M059J (cell line): ENCODE measurements around the gene NKAPD1. TPM values are rescaled to one million over a fixed set of nuclear protein-coding genes. Genes with fewer than 3 reads are reported as not detected.
"Not testable (repeated sequence)": the region's sequence is repeated elsewhere in the genome, so short reads cannot be mapped to it uniquely, and the experiment has no call there.

ENCODE experiments used
- DNase-seq: peaks from one replicate; pipeline ENCODE4 v3.0.0-alpha.2; 2012; ENCODE audit warnings: low read depth
- total RNA-seq: library from RNA; depleted of rRNA; stranded (reverse); fragments of >200 nt; shearing (Covaris generic); gene quantifications from 2 replicates; pipeline ENCODE4 v1.2.3, GENCODE V29; 2014; rRNA removed

The NKAPD1 gene, protein sequence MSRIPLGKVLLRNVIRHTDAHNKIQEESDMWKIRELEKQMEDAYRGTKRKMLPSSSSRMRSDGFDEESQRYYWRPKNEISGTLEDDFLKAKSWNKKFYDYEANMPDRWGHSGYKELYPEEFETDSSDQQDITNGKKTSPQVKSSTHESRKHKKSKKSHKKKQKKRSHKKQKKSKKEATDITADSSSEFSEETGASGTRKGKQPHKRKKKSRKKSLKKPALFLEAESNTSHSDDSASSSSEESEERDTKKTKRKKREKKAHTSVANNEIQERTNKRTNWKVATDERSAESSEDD
- total RNA-seq: 26.1 and 29.8 TPM in 2 replicates

DNA sequence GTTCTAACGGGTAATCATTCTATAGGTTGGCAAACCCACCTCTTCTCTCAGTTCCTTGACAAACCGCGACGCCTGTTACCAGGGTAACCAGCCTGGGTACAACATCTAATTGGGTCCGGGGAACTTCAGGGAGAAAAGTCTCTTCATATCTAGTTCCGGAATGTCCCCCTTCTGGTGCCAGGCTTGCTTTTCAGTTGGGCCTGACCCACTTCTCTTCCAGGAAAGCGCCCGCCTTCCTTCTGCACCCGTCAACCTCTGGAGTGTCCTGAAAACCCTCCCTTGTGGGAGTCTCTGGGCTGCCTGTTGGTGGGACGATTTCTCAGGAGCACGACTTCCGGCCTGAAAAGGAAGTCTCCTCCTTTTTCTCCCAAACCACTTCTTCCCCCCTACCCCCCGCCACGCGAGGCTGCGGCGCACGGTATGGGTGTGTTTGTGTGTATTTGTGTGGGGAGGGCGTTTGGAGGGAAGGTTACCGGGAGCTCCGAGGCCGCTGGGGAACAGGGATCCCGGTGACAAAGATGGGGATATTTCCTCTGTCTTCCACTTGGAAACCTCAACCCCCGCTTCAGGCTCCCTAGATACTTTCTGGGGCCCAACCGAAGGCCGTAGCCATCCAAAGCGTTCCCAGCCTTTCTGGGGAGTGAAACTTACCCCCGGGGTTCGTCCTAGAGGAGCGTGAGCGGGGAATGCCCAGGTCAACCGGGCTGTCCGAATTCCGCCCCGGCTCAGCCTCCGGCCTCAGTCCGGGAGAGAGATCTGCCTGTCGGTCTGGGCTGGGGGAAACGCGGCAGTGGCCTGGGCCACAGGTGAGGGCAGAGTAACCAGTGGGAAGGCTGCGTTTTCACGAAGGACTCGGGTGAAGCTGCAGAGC lies at the start of gene NKAPD1, which contains the start of gene PIH1D2:
Gene NKAPD1, plus strand, starts transcription at position 359 of the 871 bp plus-strand sequence. CDS start 1,276 bp downstream, outside the sequence.
Gene PIH1D2, minus strand, starts transcription at position 77 of the 871 bp plus-strand sequence. CDS start 843 bp downstream, outside the sequence.
- DNase-seq: peak; percentile 91

DNA sequence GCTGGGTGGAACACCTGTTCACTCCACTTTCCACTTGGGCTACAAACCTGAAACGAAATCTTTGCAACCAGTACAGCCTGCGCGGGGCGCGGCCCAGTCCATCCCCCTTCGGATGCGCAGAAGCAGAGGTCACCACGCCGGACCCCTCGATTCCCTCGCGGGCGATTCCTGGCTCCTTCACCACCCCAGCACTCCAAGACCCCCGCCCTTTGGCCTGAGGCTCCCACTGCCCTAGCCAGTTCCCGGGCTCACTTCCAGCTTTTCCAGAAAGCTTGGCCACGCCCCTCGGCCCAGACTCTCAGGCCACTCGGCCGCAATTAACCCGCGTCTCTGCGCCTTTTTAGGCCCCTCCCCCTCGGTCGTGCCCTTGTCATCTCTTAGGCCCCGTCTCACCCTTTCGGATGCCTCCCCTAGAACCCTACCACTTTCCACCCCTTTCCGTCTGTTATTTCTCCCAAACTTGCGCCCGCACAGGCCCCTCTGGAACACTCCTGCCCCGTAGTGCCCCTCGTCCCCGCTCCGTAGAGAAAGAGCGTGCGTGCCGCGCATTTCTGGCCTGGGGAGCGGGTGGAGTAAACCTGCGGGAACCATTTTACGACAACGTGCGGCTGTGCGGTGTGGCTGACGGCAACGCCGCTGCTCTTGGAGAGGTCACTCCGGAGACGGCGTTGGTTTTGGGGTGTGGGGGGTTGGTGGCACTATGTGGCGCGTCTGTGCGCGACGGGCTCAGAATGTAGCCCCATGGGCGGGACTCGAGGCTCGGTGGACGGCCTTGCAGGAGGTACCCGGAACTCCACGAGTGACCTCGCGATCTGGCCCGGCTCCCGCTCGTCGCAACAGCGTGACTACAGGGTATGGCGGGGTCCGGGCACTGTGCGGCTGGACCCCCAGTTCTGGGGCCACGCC lies 49.1 kb upstream of the NKAPD1 start, which contains the start of gene DLAT:
Gene DLAT, plus strand, starts transcription at position 636 of the 906 bp plus-strand sequence. Its CDS starts 65 bp downstream, at position 701.
- DNase-seq: peak; percentile 82

DNA sequence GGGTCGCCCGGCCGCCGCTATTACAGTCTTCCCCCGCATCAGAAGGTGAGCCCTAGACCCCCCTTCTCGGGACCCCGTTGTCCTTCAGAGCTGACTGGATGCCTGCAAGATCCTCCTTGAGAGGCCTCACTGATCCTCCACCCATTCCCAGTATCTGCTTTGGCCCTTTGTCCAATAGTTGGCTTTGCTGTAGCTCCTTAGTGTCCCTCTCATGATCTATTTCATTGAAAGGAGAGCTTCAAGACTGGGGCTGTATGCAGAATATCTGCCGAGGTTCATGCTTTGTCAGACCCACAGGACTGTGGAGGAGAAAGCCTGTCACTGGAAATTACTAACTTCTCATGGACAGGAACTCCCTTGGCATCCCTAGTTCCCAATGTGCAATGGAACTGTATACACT lies 48.4 kb upstream of the NKAPD1 start:
- DNase-seq: peak; percentile 35

DNA sequence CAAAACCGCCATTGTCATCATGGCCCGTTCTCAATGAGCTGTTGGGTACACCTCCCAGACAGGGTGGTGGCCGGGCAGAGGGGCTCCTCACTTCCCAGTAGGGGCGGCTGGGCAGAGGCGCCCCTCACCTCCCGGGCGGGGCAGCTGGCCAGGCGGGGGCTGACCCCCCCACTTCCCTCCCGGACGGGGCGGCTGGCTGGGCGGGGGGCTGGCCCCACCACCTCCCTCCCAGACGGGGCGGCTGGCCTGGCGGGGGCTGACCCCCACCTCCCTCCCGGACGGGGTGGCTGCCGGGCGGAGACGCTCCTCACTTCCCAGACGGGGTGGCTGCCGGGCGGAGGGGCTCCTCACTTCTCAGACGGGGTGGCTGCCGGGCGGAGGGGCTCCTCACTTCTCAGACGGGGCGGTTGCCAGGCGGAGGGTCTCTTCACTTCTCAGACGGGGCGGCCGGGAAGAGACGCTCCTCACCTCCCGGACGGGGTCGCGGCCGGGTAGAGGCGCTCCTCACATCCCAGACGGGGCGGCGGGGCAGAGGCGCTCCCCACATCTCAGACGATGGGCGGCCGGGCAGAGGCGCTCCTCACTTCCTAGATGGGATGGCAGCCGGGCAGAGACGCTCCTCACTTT lies 47.2 kb upstream of the NKAPD1 start:
- DNase-seq: not testable (repeated sequence)

DNA sequence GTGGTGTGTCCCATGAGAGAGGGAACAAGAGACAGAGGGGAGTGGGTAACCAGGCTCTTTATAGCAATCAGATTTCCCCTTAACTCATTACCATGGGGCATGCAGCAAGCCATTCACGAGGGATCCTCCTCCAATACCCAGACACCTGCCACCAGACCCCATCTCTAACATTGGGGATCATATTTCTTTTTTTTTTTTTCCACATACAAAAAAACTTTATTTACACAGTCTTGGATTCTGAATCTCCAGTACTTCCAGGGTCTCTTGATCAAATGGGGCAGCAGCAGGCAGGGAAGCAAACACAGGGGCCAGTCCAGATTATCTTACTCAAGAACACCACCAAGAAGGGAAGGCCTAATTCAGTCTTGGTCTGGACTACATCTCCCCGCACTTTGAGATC lies 44.6 kb upstream of the NKAPD1 start:
- DNase-seq: no peak

DNA sequence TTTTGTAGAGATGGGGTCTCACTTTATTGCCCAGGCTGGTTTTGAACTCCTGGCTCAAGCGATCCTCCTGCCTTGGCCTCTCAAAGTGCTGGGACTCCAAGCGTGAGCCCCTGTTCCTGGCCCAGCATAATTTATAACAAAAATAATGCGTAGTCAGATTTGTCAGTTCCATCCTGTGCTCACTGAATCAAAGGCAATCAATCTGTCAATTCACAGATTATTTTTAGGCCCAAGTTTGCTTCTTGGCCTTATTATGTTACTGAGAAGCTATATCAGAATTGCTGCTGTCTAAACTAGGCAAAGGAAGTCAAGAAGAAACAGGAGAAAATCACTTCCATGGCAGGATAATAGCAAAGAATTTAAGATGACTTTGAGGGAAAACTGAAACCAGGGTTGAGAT lies 40.2 kb upstream of the NKAPD1 start:
- DNase-seq: no peak

DNA sequence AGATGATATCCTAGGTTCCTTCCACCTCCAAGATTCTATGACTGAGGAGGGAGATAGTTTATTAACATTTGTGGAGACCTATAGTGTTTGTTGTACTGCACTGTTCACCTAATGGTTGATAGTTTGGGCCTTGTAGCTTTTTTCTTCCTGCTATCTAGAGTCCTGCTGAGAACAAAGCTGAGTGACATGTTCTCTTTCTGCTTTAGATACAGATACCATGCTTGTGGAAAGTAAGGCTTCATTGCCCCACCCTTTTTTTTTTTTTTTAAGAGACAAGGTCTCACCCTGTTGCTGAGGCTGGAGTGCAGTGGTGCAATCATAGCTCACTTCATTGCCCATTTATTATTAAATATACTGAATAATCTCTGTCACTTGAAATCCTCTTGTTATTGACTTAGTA lies 36.6 kb upstream of the NKAPD1 start:
- no peak for DNase-seq

DNA sequence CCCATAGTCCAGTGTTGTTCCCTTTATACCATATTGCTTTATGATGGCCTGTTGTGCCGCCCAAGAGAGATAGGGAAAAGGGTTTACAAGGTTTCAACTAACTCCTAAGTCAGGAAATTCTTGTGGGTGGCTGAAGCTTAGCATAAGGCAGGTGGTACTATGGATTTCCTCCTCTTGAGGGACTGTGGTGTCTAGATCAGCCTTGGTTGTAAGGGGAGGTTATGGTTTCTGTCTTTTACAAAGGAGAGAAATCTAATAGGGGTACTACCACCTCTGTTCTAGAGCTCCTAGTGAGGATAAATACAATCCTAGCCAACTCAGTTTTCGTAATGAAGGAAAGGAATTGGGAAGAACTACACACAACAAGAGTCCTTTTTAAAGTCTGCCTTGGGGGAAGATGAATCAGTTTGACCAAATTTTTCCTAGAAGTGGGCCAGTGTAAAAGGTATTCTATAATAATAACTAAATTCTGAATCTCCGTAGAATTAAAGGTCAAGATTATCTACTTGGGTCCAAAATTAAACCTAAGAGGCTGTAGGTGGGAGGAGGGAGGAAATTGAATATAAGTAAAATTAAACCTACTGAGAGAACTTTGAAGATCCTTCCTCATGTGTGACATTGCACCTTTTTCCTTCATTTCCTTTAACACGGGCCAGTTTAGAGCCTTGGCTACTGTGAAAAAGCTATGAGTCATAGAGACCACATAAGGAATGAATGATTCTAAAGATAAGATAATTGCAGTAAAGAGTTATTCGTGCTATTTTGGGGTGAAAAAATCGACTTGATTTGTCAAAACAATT lies 31.7 kb upstream of the NKAPD1 start:
- peak; percentile 86 for DNase-seq

DNA sequence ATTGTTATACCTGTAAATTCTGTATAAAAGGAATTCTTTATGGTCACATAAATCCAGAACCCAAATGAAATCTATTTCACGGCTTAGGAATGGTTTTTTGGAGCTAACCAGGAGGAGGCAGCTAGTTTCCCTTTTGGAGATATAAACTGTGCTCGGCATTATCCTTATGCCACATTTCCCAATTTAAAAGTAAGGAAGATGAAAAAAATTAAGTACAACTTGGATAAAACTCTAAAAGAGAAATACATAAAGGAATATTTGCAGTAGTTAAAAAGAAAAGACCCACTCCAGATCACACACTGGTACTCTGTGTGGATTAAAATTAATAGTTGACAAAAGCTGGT lies 31.2 kb upstream of the NKAPD1 start:
- no peak for DNase-seq

DNA sequence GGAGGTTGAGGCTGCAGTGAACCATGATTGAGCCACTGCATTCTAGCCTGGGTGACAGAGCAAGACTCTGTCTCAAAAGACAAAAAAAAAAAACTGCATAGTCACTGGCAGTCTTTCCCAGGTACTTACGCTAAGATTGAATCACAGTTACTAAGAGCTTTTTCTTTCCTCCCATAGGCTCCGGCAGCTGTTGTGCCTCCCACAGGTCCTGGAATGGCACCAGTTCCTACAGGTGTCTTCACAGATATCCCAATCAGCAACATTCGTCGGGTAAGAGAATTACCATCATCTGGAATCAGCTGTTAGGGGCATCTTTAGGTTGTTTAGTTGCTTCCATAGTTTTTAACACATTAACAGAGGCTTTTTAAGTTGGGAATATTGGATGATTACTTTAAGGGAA lies 29.1 kb upstream of the NKAPD1 start:
- no peak for DNase-seq

DNA sequence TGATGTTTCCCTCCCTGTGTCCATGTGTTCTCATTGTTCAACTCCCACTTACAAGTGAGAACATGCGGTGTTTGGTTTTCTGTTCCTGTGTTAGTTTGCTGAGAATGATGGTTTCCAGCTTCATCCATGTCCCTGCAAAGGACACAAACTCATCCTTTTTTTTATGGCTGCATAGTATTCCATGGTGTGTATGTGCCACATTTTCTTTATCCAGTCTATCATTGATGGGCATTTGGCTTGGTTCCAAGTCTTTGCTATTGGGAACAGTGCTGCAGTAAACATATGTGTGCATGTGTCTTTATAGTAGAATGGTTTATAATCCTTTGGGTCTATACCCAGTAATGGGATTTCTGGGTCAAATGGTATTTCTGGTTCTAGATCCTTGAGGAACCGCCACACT lies 27.5 kb upstream of the NKAPD1 start:
- DNase-seq: not testable (repeated sequence)

DNA sequence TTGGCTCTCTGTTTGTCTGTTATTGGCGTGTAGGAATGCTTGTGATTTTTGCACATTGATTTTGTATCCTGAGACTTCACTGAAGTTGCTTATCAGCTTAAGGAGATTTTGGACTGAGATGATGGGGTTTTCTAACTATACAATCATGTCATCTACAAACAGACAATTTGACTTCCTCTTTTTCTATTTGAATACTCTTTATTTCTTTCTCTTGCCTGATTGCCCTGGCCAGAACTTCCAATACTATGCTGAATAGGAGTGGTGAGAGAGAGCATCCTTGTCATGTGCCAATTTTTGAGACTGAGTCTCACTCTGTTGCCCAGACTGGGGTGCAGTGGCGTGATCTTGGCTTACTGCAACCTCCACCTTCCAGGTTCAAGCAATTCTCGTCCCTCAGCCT lies 25.8 kb upstream of the NKAPD1 start:
- not testable (repeated sequence) for DNase-seq

DNA sequence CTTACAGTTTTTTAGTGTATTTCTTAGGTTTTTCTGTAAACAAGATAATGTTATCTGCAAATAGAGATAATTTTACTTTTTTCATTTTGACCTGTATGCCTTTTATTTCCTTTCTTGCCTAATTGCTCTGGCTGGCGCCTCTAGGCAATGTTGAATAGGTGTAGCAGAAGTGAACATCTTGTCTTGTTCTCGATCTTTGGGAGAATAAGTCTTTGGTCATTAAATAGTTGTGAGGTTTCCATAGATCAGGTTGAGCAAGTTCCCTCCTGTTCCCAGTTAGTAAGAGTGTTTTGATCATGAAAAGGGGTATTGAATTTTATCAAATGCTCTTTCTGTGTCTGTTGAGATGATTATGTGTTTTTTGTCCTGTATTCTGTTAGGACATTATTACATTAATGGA lies 24.3 kb upstream of the NKAPD1 start:
- DNase-seq: no peak

DNA sequence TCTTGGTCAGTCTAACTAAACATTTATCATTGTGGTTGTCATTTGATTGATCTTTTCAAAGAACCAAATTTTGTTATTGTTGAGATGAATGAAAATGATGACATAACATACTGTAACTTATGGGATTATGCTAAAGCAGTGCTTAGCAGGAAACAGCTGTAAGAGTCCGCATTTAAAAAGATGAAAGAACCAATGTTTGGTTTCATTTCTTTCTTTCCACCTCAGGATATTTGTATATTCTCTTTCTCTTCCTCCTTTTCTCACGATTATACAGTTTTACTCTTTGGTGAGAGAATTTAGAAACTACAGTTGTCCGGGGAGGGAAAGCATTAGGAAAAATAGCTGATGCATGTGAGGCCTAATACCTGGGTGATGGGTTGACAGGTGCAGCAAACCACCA lies 23.4 kb upstream of the NKAPD1 start:
- DNase-seq: no peak

DNA sequence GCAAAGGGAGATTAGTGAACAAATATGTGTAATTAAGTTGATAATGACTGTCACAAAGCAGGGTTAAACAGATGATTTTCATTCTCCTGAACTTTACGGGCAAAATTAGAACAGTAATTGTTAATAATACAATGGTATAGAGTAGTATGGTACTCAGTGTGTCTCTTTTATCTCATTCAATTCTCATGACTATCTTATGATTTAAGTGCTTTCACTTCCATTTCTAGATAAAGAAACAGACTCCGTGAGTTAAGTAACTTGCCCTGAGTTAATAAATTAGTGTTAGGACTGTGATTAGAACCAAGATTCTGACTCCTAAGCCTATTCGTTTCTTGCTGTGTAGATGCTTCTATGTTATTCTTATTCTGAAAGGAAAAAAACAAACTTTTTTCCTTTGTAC lies 22.3 kb upstream of the NKAPD1 start:
- DNase-seq: no peak

DNA sequence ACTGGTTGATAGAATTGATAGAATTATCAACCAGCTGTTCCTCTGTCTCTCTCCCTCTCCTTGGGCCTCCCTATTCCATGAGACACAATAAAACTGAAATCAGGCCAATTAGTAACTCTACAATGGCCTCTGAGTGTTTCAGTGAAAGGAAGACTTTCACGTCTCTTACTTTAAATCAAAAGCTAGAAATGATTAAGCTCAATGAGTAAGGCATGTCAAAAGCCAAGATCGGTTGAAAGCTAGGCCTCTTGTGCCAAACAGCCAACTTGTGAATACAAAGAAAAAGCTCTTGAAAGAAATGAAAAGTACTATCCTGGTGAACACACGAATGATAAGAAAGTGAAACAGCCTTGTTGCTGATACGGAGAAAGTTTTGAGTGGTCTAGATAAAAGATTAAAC lies 16.9 kb upstream of the NKAPD1 start:
- no peak for DNase-seq

DNA sequence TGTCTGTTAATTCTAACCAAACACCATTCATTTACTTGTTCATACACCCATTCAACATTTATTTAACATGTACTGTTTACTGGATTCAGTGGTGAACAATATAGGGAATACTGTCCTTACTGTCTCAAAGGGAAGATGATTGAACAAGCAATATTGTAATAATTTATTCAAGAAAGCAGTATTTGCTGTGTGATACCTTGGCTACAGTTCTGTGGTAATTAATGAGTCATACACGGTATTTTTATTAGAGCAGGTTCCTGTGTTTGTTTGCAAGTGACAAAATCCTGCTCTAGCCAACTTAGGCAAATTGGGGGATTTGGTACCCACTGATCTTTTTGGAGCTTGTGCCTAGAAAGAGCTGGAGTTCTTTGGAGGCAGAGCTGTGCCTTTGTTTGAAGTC lies 16.0 kb upstream of the NKAPD1 start:
- DNase-seq: peak; percentile 51

DNA sequence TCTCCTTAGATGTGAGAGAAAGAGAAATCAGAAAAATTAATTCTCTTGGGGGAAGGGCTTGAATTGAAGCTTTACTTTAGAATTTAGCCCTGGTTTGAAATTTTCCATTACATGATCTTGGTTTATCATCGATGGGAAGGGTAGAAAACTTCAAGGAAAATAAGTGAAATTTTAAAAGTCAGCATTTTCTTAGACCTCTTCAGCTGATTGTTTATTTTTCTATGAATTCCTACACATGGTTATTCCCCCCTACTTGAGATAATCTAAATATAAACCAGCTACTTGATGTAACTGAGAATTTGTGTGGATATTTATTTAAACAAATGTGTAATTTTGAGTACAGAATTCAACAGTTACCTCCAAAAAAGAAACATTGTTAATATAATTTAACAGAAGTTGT lies 11.2 kb upstream of the NKAPD1 start:
- no peak for DNase-seq

DNA sequence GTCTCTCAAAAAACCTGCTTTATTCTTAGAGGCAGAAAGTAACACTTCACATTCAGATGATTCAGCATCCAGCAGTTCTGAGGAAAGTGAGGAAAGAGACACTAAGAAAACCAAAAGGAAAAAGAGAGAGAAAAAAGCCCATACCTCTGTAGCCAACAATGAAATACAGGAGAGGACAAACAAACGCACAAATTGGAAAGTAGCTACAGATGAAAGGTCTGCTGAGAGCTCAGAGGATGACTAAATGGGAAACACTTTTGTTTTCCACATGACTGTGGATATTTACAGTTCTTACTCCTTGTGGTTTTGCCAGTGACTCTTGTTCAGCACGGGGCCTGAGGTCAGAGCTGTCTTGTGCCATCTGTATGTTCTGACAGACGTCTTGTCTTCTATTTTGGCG lies 8.6 kb downstream of the NKAPD1 start:
- DNase-seq: peak; percentile 85

DNA sequence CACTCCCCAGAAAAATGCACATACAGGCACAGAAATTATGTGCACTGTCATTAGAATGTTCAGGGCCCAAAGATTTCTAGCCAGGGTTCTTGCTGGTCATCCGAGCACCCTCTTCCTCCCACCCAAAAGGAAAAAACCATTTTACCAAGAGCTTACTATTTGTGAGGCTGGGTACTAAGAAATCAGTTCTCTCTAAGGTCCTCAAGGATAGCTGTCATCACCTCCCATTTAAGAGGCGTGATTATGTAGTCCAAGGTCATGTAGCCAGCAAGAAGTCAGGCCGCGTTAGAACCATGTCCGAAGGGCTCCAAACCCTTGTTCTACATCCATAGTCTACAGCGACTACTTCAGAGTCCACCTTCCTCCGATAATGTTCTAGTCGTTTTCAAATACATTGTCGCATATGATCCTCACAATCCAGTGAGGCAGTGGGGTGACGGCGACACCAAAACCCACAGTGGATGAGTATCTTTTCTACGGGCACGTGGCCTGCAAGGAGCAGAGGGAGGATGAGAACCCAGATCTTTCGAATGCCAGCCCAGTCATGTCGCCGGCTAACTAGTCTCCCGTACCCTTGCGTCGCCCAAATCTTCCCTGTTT lies 11.8 kb downstream of the NKAPD1 start:
- peak; percentile 40 for DNase-seq
